OCI-LY3 (cell line): ENCODE measurements around the gene L3HYPDH.

Experiments
- H2AFZ ChIP-seq: fragments of 200-600, 300-600 bp; shearing (Covaris generic); 2 replicates; pipeline ENCODE4 v1.6.0; 2014; ENCODE audit warnings: antibody characterized with exemption, low read depth, low read length
- H3K27ac ChIP-seq: fragments of 200-600, 300-600 bp; sonication (generic); 2 replicates; pipeline ENCODE4 v1.5.1; 2014; ENCODE audit warnings: mild to moderate bottlenecking, low read length, moderate library complexity, mixed read lengths
- H3K27me3 ChIP-seq: fragments of 200-600, 300-600 bp; sonication (generic); 2 replicates; pipeline ENCODE4 v1.6.1; 2014; ENCODE audit warnings: low read depth, low read length, mixed read lengths
- H3K36me3 ChIP-seq: fragments of 200-600, 300-600 bp; sonication (generic); replicated peaks from 2 replicates; pipeline ENCODE3; 2014; ENCODE audit warnings: low read depth, low read length, mixed read lengths
- H3K4me1 ChIP-seq: fragments of 300-600, 200-600 bp; sonication (generic); 2 replicates; pipeline ENCODE4 v1.6.1; 2014; ENCODE audit warnings: low read length, mixed read lengths
- H3K4me2 ChIP-seq: fragments of 200-600, 300-600 bp; sonication (generic); 2 replicates; pipeline ENCODE4 v1.6.1; 2014; ENCODE audit warnings: low read length, mixed read lengths
- H3K4me3 ChIP-seq: fragments of 300-600, 200-600 bp; sonication (generic); 2 replicates; pipeline ENCODE4 v1.5.1; 2014; ENCODE audit warnings: antibody characterized with exemption, mild to moderate bottlenecking, low read length, moderate library complexity
- H3K79me2 ChIP-seq: fragments of 300-600, 200-600 bp; shearing (Covaris generic); 2 replicates; pipeline ENCODE4 v1.6.1; 2014; ENCODE audit warnings: mild to moderate bottlenecking, low read length, mixed read lengths
- H3K9ac ChIP-seq: fragments of 300-600, 200-600 bp; shearing (Covaris generic); 2 replicates; pipeline ENCODE4 v1.6.0; 2014; ENCODE audit warnings: mild to moderate bottlenecking, low read length, moderate library complexity
- H3K9me3 ChIP-seq: fragments of 200-600, 300-600 bp; shearing (Covaris generic); 2 replicates; pipeline ENCODE4 v1.6.1; 2014; ENCODE audit warnings: low read length, mixed read lengths; ENCODE audit not compliant: insufficient read depth
- H4K20me1 ChIP-seq: fragments of 200-600, 300-600 bp; sonication (generic); 2 replicates; pipeline ENCODE4 v1.6.1; 2016; ENCODE audit warnings: low read length, mixed read lengths; ENCODE audit not compliant: insufficient read depth
- CTCF ChIP-seq: fragments of 200-600, 300-600 bp; sonication (generic); IDR thresholded peaks from 2 replicates; pipeline ENCODE4 v1.5.1; 2014; ENCODE audit warnings: antibody characterized with exemption, low read length, low read depth
- EZH2phosphoT487 ChIP-seq: fragments of 200-600 bp; shearing (Covaris generic); IDR thresholded peaks from 2 replicates; pipeline ENCODE4 v1.6.1; 2018; ENCODE audit warnings: antibody characterized with exemption, mixed run types, low read depth

Gene L3HYPDH

GRCh38 chr14:59483819-59484638, at the start of gene L3HYPDH, which contains the start of gene JKAMP:
Gene L3HYPDH (minus strand): TSS chr14:59484408. CDS start chr14:59484316, 92 bp downstream.
Gene JKAMP (plus strand): TSS chr14:59484517. CDS start chr14:59484590, 73 bp downstream.
- Histone ChIP-seq H2AFZ (peak within 1 kb of the TSS; percentile 81), H3K4me2 (peak within 1 kb of the TSS; percentile 87), H3K27me3 (no peaks in the 10 kb centered on the region), H3K27ac (peak within 1 kb of the TSS; percentile 59), H3K79me2 (peaks cover 42% of the 10 kb centered on the region), H3K36me3 (peaks cover 17% of the 10 kb centered on the region), H3K9me3 (no peaks in the 10 kb centered on the region), H4K20me1 (peaks cover 6% of the 10 kb centered on the region), H3K9ac (peak within 1 kb of the TSS; percentile 84), H3K4me3 (peak within 1 kb of the TSS; percentile 88), H3K4me1 (peaks cover 14% of the 10 kb centered on the region)
- TF ChIP-seq EZH2phosphoT487 (no peak), CTCF (peak; percentile 59)

GRCh38 chr14:59532419-59532818, 48.2 kb upstream of the L3HYPDH start:
- Histone ChIP-seq H3K9me3 (no peaks in the 10 kb centered on the region), H4K20me1 (no peaks in the 10 kb centered on the region), H3K27me3 (no peaks in the 10 kb centered on the region), H3K4me3 (no peak overlapping the region), H3K36me3 (no peaks in the 10 kb centered on the region), H3K4me1 (peaks cover 5% of the 10 kb centered on the region), H3K9ac (no peak overlapping the region), H2AFZ (no peak overlapping the region), H3K4me2 (no peak overlapping the region), H3K27ac (no peak overlapping the region), H3K79me2 (no peaks in the 10 kb centered on the region)
- TF ChIP-seq EZH2phosphoT487, result no peak
- no peak for TF ChIP-seq CTCF

GRCh38 chr14:59530349-59530748, 46.1 kb upstream of the L3HYPDH start:
- no peaks in the 10 kb centered on the region for H3K27me3 ChIP-seq
- H3K9me3 ChIP-seq, result no peaks in the 10 kb centered on the region
- TF ChIP-seq EZH2phosphoT487, result no peak
- no peak for TF ChIP-seq CTCF
- H3K4me2 ChIP-seq, result no peak overlapping the region
- H3K9ac ChIP-seq, result no peak overlapping the region
- H3K27ac ChIP-seq, result no peak overlapping the region
- no peaks in the 10 kb centered on the region for H3K79me2 ChIP-seq
- H3K4me1 ChIP-seq, result no peaks in the 10 kb centered on the region
- no peaks in the 10 kb centered on the region for H4K20me1 ChIP-seq
- no peaks in the 10 kb centered on the region for H3K36me3 ChIP-seq
- H3K4me3 ChIP-seq, result no peak overlapping the region
- no peak overlapping the region for H2AFZ ChIP-seq

GRCh38 chr14:59529189-59529588, 45.0 kb upstream of the L3HYPDH start:
- no peaks in the 10 kb centered on the region for H4K20me1 ChIP-seq
- no peak overlapping the region for H2AFZ ChIP-seq
- no peaks in the 10 kb centered on the region for H3K79me2 ChIP-seq
- no peak overlapping the region for H3K9ac ChIP-seq
- H3K27me3 ChIP-seq, result 0 out of 2 replicates have a peak, but pooled peaks cover 5% of the 10 kb centered on the region
- no peak overlapping the region for H3K4me3 ChIP-seq
- TF ChIP-seq EZH2phosphoT487 (no peak), CTCF (no peak)
- H3K36me3 ChIP-seq, result no peaks in the 10 kb centered on the region
- H3K4me1 ChIP-seq, result no peaks in the 10 kb centered on the region
- no peaks in the 10 kb centered on the region for H3K9me3 ChIP-seq
- H3K27ac ChIP-seq, result no peak overlapping the region
- H3K4me2 ChIP-seq, result no peak overlapping the region
